K562 (cell line): ENCODE results near the gene NSMCE1. TPM values are rescaled to one million over a fixed set of nuclear protein-coding genes. Genes with fewer than 3 reads are reported as not detected.
A peak's percentile ranks its signal among the peaks of the same experiment; 100 is the strongest.

Source experiments
- ATAC-seq: fragments of 200-7000 bp; cut with Tn5 transposase; 3 replicates; pipeline ENCODE4 v1.9.1; 2020; ENCODE audit warnings: moderate library complexity
- BruUV-seq: library from RNA; stranded (reverse); fragments of 400-500 nt; replicated peaks from 2 replicates; lab custom pipeline; 2021; lab: Mats Ljungman, UMichigan
- CTCF ChIA-PET: fragments of 300-600 bp; formaldehyde crosslinking; extraction: SDS; loops from one replicate; lab custom pipeline; 2021; ENCODE audit warnings: low intra/inter-chr PET ratio; lab: Yijun Ruan, JAX
- POLR2A ChIA-PET: fragments of 300-600, 350-650 bp; sonication (Branson Sonifier 250); formaldehyde crosslinking; extraction: SDS; loops from one replicate; lab custom pipeline; 2021; ENCODE audit warnings: antibody characterized with exemption, inconsistent platforms; lab: Yijun Ruan, JAX
- DNase-seq, 4 experiments: peaks; one replicate each; pipeline versions ENCODE4 v3.0.0 to v3.0.0-alpha.2; 2011 to 2018; ENCODE audit warnings: low spot score in 3 of 4, mixed read lengths in 3 of 4; ENCODE audit errors: extremely low read depth in 1 of 4
- FAIRE-seq: peaks from 2 replicates; lab custom pipeline; 2011; peaks lifted over from hg19 to GRCh38; lab: Jason Lieb, UNC
- H2AFZ ChIP-seq: 2 replicates; pipeline ENCODE4 v1.6.0; 2011; ENCODE audit warnings: low read depth, low read length, control low read depth, inconsistent platforms
- H3K27ac ChIP-seq: fragments of 200-600 bp; 3 replicates; pipeline ENCODE4 v1.8.0; 2011; ENCODE audit warnings: low read depth, mild to moderate bottlenecking, control low read depth, inconsistent platforms, low read length, moderate library complexity, mixed read lengths; ENCODE audit errors: extremely low read depth
- H3K27me3 ChIP-seq, 2 experiments: fragments of 300-600 bp in 1 of 2; 2 replicates in 1 of 2; 3 replicates in 1 of 2; pipeline versions ENCODE4 v1.6.0 to v1.8.0; 2011; ENCODE audit warnings: inconsistent platforms in 2 of 2, low read length in 2 of 2, mild to moderate bottlenecking in 1 of 2, mixed read lengths in 1 of 2, moderate library complexity in 1 of 2; ENCODE audit not compliant: control insufficient read depth in 2 of 2, insufficient read depth in 2 of 2
- H3K36me3 ChIP-seq: fragments of 300-600 bp; 3 replicates; pipeline ENCODE4 v1.8.0; 2011; ENCODE audit warnings: mild to moderate bottlenecking, low read length, inconsistent platforms; ENCODE audit not compliant: control insufficient read depth, insufficient read depth
- H3K4me1 ChIP-seq, 2 experiments: fragments of 200-600 bp in 1 of 2; replicated peaks in 1 of 2; 2 replicates in 1 of 2; 3 replicates in 1 of 2; pipeline versions ENCODE4 v1.5.1 to v1.8.0; 2011; ENCODE audit warnings: inconsistent platforms in 2 of 2, low read length in 2 of 2, mild to moderate bottlenecking in 1 of 2, mixed read lengths in 1 of 2, moderate library complexity in 1 of 2; ENCODE audit not compliant: control insufficient read depth in 2 of 2, insufficient read depth in 2 of 2
- H3K4me2 ChIP-seq: 2 replicates; pipeline ENCODE4 v1.6.1; 2011; ENCODE audit warnings: low read length, control low read depth, inconsistent platforms, mixed read lengths; ENCODE audit not compliant: insufficient read depth
- H3K4me3 ChIP-seq: fragments of 200-600 bp; sonication (generic), shearing (Covaris generic); 2 replicates; pipeline ENCODE4 v1.5.1; 2016; ENCODE audit warnings: control low read depth, inconsistent platforms
- H3K79me2 ChIP-seq: fragments of 200-600 bp; 3 replicates; pipeline ENCODE4 v1.8.0; 2011; ENCODE audit warnings: low read length, inconsistent platforms; ENCODE audit not compliant: control insufficient read depth, insufficient read depth
- H3K9ac ChIP-seq, 2 experiments: 2 replicates each; pipeline versions ENCODE4 v1.6.0 to v1.6.1; 2011; ENCODE audit warnings: low read depth in 2 of 2, low read length in 2 of 2, control low read depth in 1 of 2, inconsistent platforms in 1 of 2, mild to moderate bottlenecking in 1 of 2, mixed read lengths in 1 of 2; ENCODE audit not compliant: insufficient read depth in 1 of 2
- H3K9me1 ChIP-seq: one replicate; pipeline ENCODE4 v1.6.0; 2011; ENCODE audit warnings: inconsistent platforms, mild to moderate bottlenecking, low read length, moderate library complexity; ENCODE audit not compliant: control insufficient read depth, insufficient read depth
- H3K9me3 ChIP-seq: replicated peaks from 2 replicates; pipeline ENCODE4 v1.5.1; 2011; ENCODE audit warnings: low read depth, low read length, inconsistent platforms; ENCODE audit not compliant: control insufficient read depth, insufficient read depth
- H4K20me1 ChIP-seq: replicated peaks from 2 replicates; pipeline ENCODE4 v1.6.1; 2011; ENCODE audit warnings: low read length, inconsistent platforms, mixed read lengths; ENCODE audit not compliant: control insufficient read depth, insufficient read depth
- E2F6 ChIP-seq, 2 experiments: IDR thresholded peaks; 2 replicates each; pipeline ENCODE4 v1.6.1; 2011; ENCODE audit warnings: borderline replicate concordance in 1 of 2, control low read depth in 1 of 2, low read depth in 1 of 2, low read length in 1 of 2, mild to moderate bottlenecking in 1 of 2, mixed read lengths in 1 of 2, moderate library complexity in 1 of 2; ENCODE audit not compliant: insufficient read depth in 1 of 2, insufficient read length in 1 of 2, poor library complexity in 1 of 2, severe bottlenecking in 1 of 2; ENCODE audit errors: extremely low read depth in 1 of 2
- EP400 ChIP-seq: fragments of 450-650 bp; IDR thresholded peaks from 2 replicates; pipeline ENCODE4 v1.6.1; 2017; ENCODE audit warnings: antibody characterized with exemption, mild to moderate bottlenecking, moderate library complexity
- FOXK1 ChIP-seq: sonication (generic); formaldehyde crosslinking; IDR thresholded peaks from 2 replicates; pipeline ENCODE4 v1.8.0; 2022; ENCODE audit warnings: missing genetic modification reagents, mild to moderate bottlenecking, borderline replicate concordance
- GABPB1 ChIP-seq: sonication (generic); formaldehyde crosslinking; IDR thresholded peaks from 2 replicates; pipeline ENCODE4 v1.8.0; 2022; ENCODE audit warnings: mild to moderate bottlenecking, missing genetic modification reagents
- HMGN3 ChIP-seq: IDR thresholded peaks from 2 replicates; pipeline ENCODE4 v1.6.1; 2011; ENCODE audit warnings: borderline replicate concordance, low read depth, mild to moderate bottlenecking, mixed read lengths, low read length; ENCODE audit not compliant: insufficient read length; ENCODE audit errors: extremely low read depth
- MAFG ChIP-seq: fragments of 450-650 bp; conservative IDR thresholded peaks from 2 replicates; pipeline ENCODE4 v1.6.1; 2016; ENCODE audit warnings: missing genetic modification characterization, missing compliant biosample characterization
- MYC ChIP-seq, 2 experiments: fragments of 250-450 bp in 1 of 2; sonication (Bioruptor Pico) in 1 of 2; IDR thresholded peaks; 2 replicates each; pipeline versions ENCODE4 v1.5.1 to v1.6.1; 2012 to 2021; ENCODE audit warnings: low read depth in 2 of 2, borderline replicate concordance in 1 of 2, improper control_type of control experiment in 1 of 2, low read length in 1 of 2, mild to moderate bottlenecking in 1 of 2, moderate library complexity in 1 of 2
- NCOR1 ChIP-seq: fragments of 450-650 bp; IDR thresholded peaks from 2 replicates; pipeline ENCODE4 v1.6.1; 2016; ENCODE audit warnings: mild to moderate bottlenecking, moderate library complexity
- NR2C2 ChIP-seq, 2 experiments: fragments of 200-800 bp in 1 of 2; sonication (Bioruptor generic) in 1 of 2; sonication (generic) in 1 of 2; formaldehyde crosslinking in 1 of 2; IDR thresholded peaks; 2 replicates each; pipeline versions ENCODE4 v1.6.1 to v1.8.0; 2016 to 2022; ENCODE audit warnings: mild to moderate bottlenecking in 1 of 2, missing compliant biosample characterization in 1 of 2, missing genetic modification characterization in 1 of 2, missing genetic modification reagents in 1 of 2
- TAF1 ChIP-seq: IDR thresholded peaks from 2 replicates; pipeline ENCODE4 v1.6.1; 2011; ENCODE audit warnings: mild to moderate bottlenecking, low read length, moderate library complexity; ENCODE audit not compliant: insufficient read depth, control insufficient read depth, severe bottlenecking; ENCODE audit errors: extremely low read depth
- TAF9B ChIP-seq: fragments of 450-650 bp; IDR thresholded peaks from 2 replicates; pipeline ENCODE4 v1.6.1; 2018; ENCODE audit warnings: mild to moderate bottlenecking; ENCODE audit not compliant: partially characterized antibody
- TEAD2 ChIP-seq: fragments of 450-650 bp; IDR thresholded peaks from 2 replicates; pipeline ENCODE4 v1.6.1; 2016; ENCODE audit warnings: missing genetic modification characterization, control low read depth, missing compliant biosample characterization
- TFAP4 ChIP-seq: sonication (generic); formaldehyde crosslinking; IDR thresholded peaks from 2 replicates; pipeline ENCODE4 v1.8.0; 2022; ENCODE audit warnings: missing genetic modification reagents, mild to moderate bottlenecking, moderate library complexity, borderline replicate concordance
- ZNF263 ChIP-seq: sonication (generic); formaldehyde crosslinking; IDR thresholded peaks from 2 replicates; pipeline ENCODE4 v1.8.0; 2022; ENCODE audit warnings: mild to moderate bottlenecking, missing genetic modification reagents, borderline replicate concordance
- WGBS: fragments of 100-300 bp; shearing (Covaris generic); methylation state at CpG from one replicate; pipeline ENCODE4 v1.1.6; 2016; ENCODE audit warnings: low coverage, mixed read lengths; ENCODE audit not compliant: insufficient coverage; ENCODE audit errors: missing lambda C conversion rate; 5-methylcytosine and 5-hydroxymethylcytosine counted together
- in situ Hi-C: fragments of 300-500 bp; cut with MboI; formaldehyde crosslinking; loops from 4 replicates; pipeline ENCODE4 v1.15.0; 2018; ENCODE audit warnings: inconsistent platforms, mixed read lengths
- intact Hi-C: fragments of 100-400 bp; cut with micrococcal nuclease; formaldehyde crosslinking; loops from 2 replicates; pipeline ENCODE4 v1.14.2; 2022
- polyA plus RNA-seq, 8 experiments: library from polyadenylated mRNA; depleted of rRNA in 4 of 8; stranded (reverse) in 5 of 8; unstranded in 3 of 8; fragments of >200 nt; fragmentation: Nextera tagmentation in 2 of 8; fragmentation: Illumina TruSeq in 1 of 8; extraction: Ambion mirVana in 2 of 8; extraction: Trizol in 1 of 8; gene quantifications; 2 replicates each; pipeline versions ENCODE4 v1.2.1 to v1.2.3, GENCODE V29; 2011 to 2014; ENCODE audit warnings: inconsistent platforms in 1 of 8, missing spikeins in 1 of 8
- total RNA-seq, 7 experiments: library from RNA; depleted of rRNA in 6 of 7; stranded (reverse); fragments of >200 nt in 6 of 7; fragmentation: Illumina TruSeq in 2 of 7; extraction: Trizol in 2 of 7; gene quantifications; 2 replicates each; pipeline versions ENCODE4 v1.2.1 to v1.2.3, GENCODE V29; 2011 to 2021; ENCODE audit warnings: low replicate concordance in 1 of 7
- TF ChIP-seq, protein P1 (sequence below): fragments of 450-650 bp; formaldehyde crosslinking; IDR thresholded peaks from 2 replicates; pipeline ENCODE4 v1.4.0; 2022; ENCODE audit warnings: missing genetic modification characterization

Gene NSMCE1
- total and polyA plus RNA-seq, 9 of the 15 experiments (the other 6 are each of a cell fraction or from before 2014, with no cell fraction given) = 52.1 to 163 (median 61.5) TPM

- 1% methylated on average over 69 of the region's 70 CpGs for WGBS
- CTCF ChIA-PET = no interaction called here
- TF ChIP-seq MYC (IDR thresholded peaks at IDR 0.05; ENCODE audit: low read depth, low read length) (no peak; the same call in none of the 2 replicates), MYC (CRISPR knock-in tag; IDR thresholded peaks at IDR 0.05; ENCODE audit: borderline replicate concordance, low read depth) (peak; percentile 48; the same call in 1 of the 2 replicates), NCOR1 (no peak), NR2C2 (CRISPR knock-in tag; IDR thresholded peaks at IDR 0.05) (0 out of 2 replicates have a peak, but pooled peaks have one; percentile 47), NR2C2 (tag; IDR thresholded peaks at IDR 0.05) (peak; percentile 55; the same call in 1 of the 2 replicates), GABPB1 (peak; percentile 16; the same call in 1 of the 2 replicates), HMGN3 (no peak), E2F6 (IDR thresholded peaks at IDR 0.05; ENCODE audit: borderline replicate concordance in 1 of 2, extremely low read depth in 1 of 2, insufficient read depth in 1 of 2, insufficient read length in 1 of 2, low read depth in 1 of 2, low read length in 1 of 2, poor library complexity in 1 of 2, severe bottlenecking in 1 of 2) (peak; percentile 67 to 72), TFAP4 (peak; percentile 79), MAFG (tag) (no peak), TAF1 (peak; percentile 60), ZNF263 (peak; percentile 78), TAF9B (peak; percentile 16), TEAD2 (tag) (no peak), FOXK1 (no peak), EP400 (peak; percentile 85)
- TF ChIP-seq, protein P1, sequence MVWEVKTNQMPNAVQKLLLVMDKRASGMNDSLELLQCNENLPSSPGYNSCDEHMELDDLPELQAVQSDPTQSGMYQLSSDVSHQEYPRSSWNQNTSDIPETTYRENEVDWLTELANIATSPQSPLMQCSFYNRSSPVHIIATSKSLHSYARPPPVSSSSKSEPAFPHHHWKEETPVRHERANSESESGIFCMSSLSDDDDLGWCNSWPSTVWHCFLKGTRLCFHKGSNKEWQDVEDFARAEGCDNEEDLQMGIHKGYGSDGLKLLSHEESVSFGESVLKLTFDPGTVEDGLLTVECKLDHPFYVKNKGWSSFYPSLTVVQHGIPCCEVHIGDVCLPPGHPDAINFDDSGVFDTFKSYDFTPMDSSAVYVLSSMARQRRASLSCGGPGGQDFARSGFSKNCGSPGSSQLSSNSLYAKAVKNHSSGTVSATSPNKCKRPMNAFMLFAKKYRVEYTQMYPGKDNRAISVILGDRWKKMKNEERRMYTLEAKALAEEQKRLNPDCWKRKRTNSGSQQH = 0 out of 2 replicates have a peak, but pooled peaks have one; percentile 41
Measured at GRCh38 chr16:27203507-27204311, 64.9 kb downstream of the NSMCE1 start, which contains the start of gene KDM8. Gene KDM8, plus strand, starts transcription at chr16:27203526. Its CDS starts 6,598 bp downstream, at chr16:27210124.

More at GRCh38 chr16:27203507-27204311, 64.9 kb downstream of the NSMCE1 start, which contains the start of gene KDM8:
- H3K4me1 ChIP-seq = peaks cover 10 to 21% of the 10 kb centered on the region in 2 experiments
- peaks cover 22% of the 10 kb centered on the region for H3K79me2 ChIP-seq
- H3K9me3 ChIP-seq = no peaks in the 10 kb centered on the region
- H3K36me3 ChIP-seq = peaks cover 4% of the 10 kb centered on the region; the same call in 1 of the 3 replicates
- peak within 1 kb of the TSS; percentile 97 for H3K4me2 ChIP-seq
- DNase-seq (peak; percentile 98 to 99 (median 98)), ATAC-seq (peak; percentile 89), FAIRE-seq (peak; percentile 97)
- in situ Hi-C loops = no loop called here
- peak within 1 kb of the TSS; percentile 100 for H2AFZ ChIP-seq
- H3K9ac ChIP-seq = peak within 1 kb of the TSS; percentile 96 to 98
- intact Hi-C loops = no loop called here
- H4K20me1 ChIP-seq = no peaks in the 10 kb centered on the region
- peak within 1 kb of the TSS; percentile 55 for H3K4me3 ChIP-seq
- peak within 1 kb of the TSS; percentile 98 for H3K27ac ChIP-seq
- no peaks in the 10 kb centered on the region for H3K27me3 ChIP-seq
- no peaks in the 10 kb centered on the region for H3K9me1 ChIP-seq
- POLR2A ChIA-PET = interaction anchor here (0.6 to 1.8 kb wide), 12 partner anchors 10 to 1350 kb away, joined by 3 to 5 read pairs (median 3); no protein-coding TSS in a partner anchor
- no TSS peak for BruUV-seq
